DOHH2 (cell line): ENCODE data around the gene PGA4.

ENCODE experiments used
- CTCF ChIP-seq: fragments of 200-600 bp; sonication (generic); IDR thresholded peaks from one replicate; pipeline ENCODE4 v1.5.1; 2014; ENCODE audit warnings: antibody characterized with exemption, mild to moderate bottlenecking, low read depth, low read length; ENCODE audit not compliant: poor library complexity, severe bottlenecking
- EZH2phosphoT487 ChIP-seq: fragments of 200-600 bp; sonication (generic); IDR thresholded peaks from 2 replicates; pipeline ENCODE4 v1.6.1; 2017; ENCODE audit warnings: borderline replicate concordance, mild to moderate bottlenecking, antibody characterized with exemption, low read length, moderate library complexity, mixed read lengths

GRCh38 chr11:61264371-61264770 is 42.2 kb downstream of the PGA4 start:
- TF ChIP-seq CTCF (no peak), EZH2phosphoT487 (no peak)
